ENCODE data around the gene TACO1.

- TF ChIP-seq CTCF (IDR thresholded peaks at IDR 0.05) (no peak), POLR2A (IDR thresholded peaks at IDR 0.05) (no peak)
Measured at GRCh38 chr17:63609816-63610573, 9.3 kb downstream of the TACO1 start.

All from esophagus squamous epithelium (tissue), 4 donors.